Mammary microvascular endothelial cell (primary cell): Measurements from ENCODE around the gene NOL3. TPM values are rescaled to one million over a fixed set of nuclear protein-coding genes. Genes with fewer than 3 reads are reported as not detected.

Experiments
- total RNA-seq: library from RNA; depleted of rRNA; stranded (reverse); fragments of >200 nt; gene quantifications from 2 replicates; pipeline ENCODE4 v1.2.3, GENCODE V29; 2015

NOL3 gene
- 9.3 and 12.7 TPM in 2 replicates for total RNA-seq

GRCh38 chr16:67170168-67170948 lies at the start of gene NOL3:
Gene NOL3, plus strand, starts transcription at chr16:67170538.

GRCh38 chr16:67150833-67151396 lies 19.4 kb upstream of the NOL3 start, which contains the start of gene B3GNT9:
Gene B3GNT9, minus strand, starts transcription at chr16:67150998. Its CDS starts 513 bp downstream, at chr16:67150485.

GRCh38 chr16:67164599-67165061 lies 5.7 kb upstream of the NOL3 start, which contains the start of gene HSF4:
Gene HSF4, plus strand, starts transcription at chr16:67164745. Its CDS starts 67 bp downstream, at chr16:67164812.

GRCh38 chr16:67183627-67184452 lies 13.5 kb downstream of the NOL3 start, which contains the start of gene MATCAP1:
Gene MATCAP1, minus strand, starts transcription at chr16:67183963. Its CDS starts 3,353 bp downstream, at chr16:67180610.

GRCh38 chr16:67190041-67190440 lies 19.7 kb downstream of the NOL3 start, which contains the start of gene EXOC3L1:
Gene EXOC3L1, minus strand, starts transcription at chr16:67190136. Its CDS starts 460 bp downstream, at chr16:67189676.

GRCh38 chr16:67191995-67192681 lies 21.8 kb downstream of the NOL3 start, which contains the start of gene E2F4:
Gene E2F4, plus strand, starts transcription at chr16:67192155. Its CDS starts 73 bp downstream, at chr16:67192228.

GRCh38 chr16:67199011-67199807 lies 28.9 kb downstream of the NOL3 start, which contains the start of gene ELMO3:
Gene ELMO3, plus strand, starts transcription at chr16:67199131. Its CDS starts 196 bp downstream, at chr16:67199327.

Other genes starting within 250 kb of the NOL3 start
- 2.3 and 2.4 TPM in 2 replicates for gene RRAD, start 245.0 kb upstream of the NOL3 start, total RNA-seq
- 105 and 128 TPM in 2 replicates for gene CIAO2B, start 236.1 kb upstream of the NOL3 start, total RNA-seq
- 18.2 and 24.2 TPM in 2 replicates for gene CES2, start 235.0 kb upstream of the NOL3 start, total RNA-seq
- not detected in 2 replicates for gene CES3, start 209.3 kb upstream of the NOL3 start, total RNA-seq
- 0.33 TPM in 1 of 2 replicates, not detected in the other for gene CES4A, start 181.9 kb upstream of the NOL3 start, total RNA-seq
- 55.3 and 62.4 TPM in 2 replicates for gene CBFB, start 141.4 kb upstream of the NOL3 start, total RNA-seq
- 12.1 and 13.1 TPM in 2 replicates for gene PHAF1, start 60.6 kb upstream of the NOL3 start, total RNA-seq
- 2.2 and 4.6 TPM in 2 replicates for gene B3GNT9, start 19.5 kb upstream of the NOL3 start, total RNA-seq
- 35.2 and 35.8 TPM in 2 replicates for gene TRADD, start 10.6 kb upstream of the NOL3 start, total RNA-seq
- 8.2 and 10.6 TPM in 2 replicates for gene FBXL8, start 10.6 kb upstream of the NOL3 start, total RNA-seq
- gene HSF4, start 5.8 kb upstream of the NOL3 start, total RNA-seq: 0.40 and 2.0 TPM in 2 replicates
- gene MATCAP1, start 13.4 kb downstream of the NOL3 start, total RNA-seq: 4.2 and 7.1 TPM in 2 replicates
- gene EXOC3L1, start 19.6 kb downstream of the NOL3 start, total RNA-seq: 9.4 and 13.3 TPM in 2 replicates
- gene E2F4, start 21.6 kb downstream of the NOL3 start, total RNA-seq: 89.3 and 111 TPM in 2 replicates
- gene ELMO3, start 28.6 kb downstream of the NOL3 start, total RNA-seq: 0.60 and 0.98 TPM in 2 replicates
- gene TMEM208, start 56.6 kb downstream of the NOL3 start, total RNA-seq: 32.9 and 34.8 TPM in 2 replicates
- gene FHOD1, start 76.9 kb downstream of the NOL3 start, total RNA-seq: 29.2 and 33.3 TPM in 2 replicates
- 0.07 and 0.20 TPM in 2 replicates for gene SLC9A5, start 78.4 kb downstream of the NOL3 start, total RNA-seq
- 26.1 and 36.1 TPM in 2 replicates for gene PLEKHG4, start 109.0 kb downstream of the NOL3 start, total RNA-seq
- gene KCTD19, start 156.2 kb downstream of the NOL3 start, total RNA-seq: under 0.01 TPM in 1 of 2 replicates, not detected in the other
- 0.39 and 0.40 TPM in 2 replicates for gene LRRC36, start 156.3 kb downstream of the NOL3 start, total RNA-seq
- 0.20 TPM in 1 of 2 replicates, not detected in the other for gene TPPP3, start 223.0 kb downstream of the NOL3 start, total RNA-seq
- 5.2 and 6.7 TPM in 2 replicates for gene ZDHHC1, start 245.9 kb downstream of the NOL3 start, total RNA-seq